ENCODE data around the gene ARHGAP45. TPM values are rescaled to one million over a fixed set of nuclear protein-coding genes. Genes with fewer than 3 reads are reported as not detected.

ARHGAP45 gene
- total RNA-seq, 1 donor from 2014 or later = 1.2 TPM

GRCh38 chr19:1098177-1099051 is 31.4 kb downstream of the ARHGAP45 start:
- FAIRE-seq (no peak), DNase-seq (ENCODE audit: low spot score in 2 of 2) (no peak)

GRCh38 chr19:1101337-1101698 is 34.4 kb downstream of the ARHGAP45 start:
- FAIRE-seq (no peak), DNase-seq (ENCODE audit: low spot score in 2 of 2) (no peak)

GRCh38 chr19:1102407-1103131 is 35.6 kb downstream of the ARHGAP45 start:
- FAIRE-seq = no peak
- DNase-seq (ENCODE audit: low spot score in 2 of 2) = no peak

GRCh38 chr19:1103132-1103707 is 36.3 kb downstream of the ARHGAP45 start:
- no peak for FAIRE-seq
- no peak for DNase-seq (ENCODE audit: low spot score in 2 of 2)

- peak; percentile 100 for DNase-seq (ENCODE audit: low spot score in 2 of 2)
- FAIRE-seq = peak; percentile 66
Observed at GRCh38 chr19:1103708-1104310, 36.8 kb downstream of the ARHGAP45 start, which contains the start of gene GPX4. GPX4 (plus strand) TSS chr19:1103994; CDS start chr19:1104044, 50 bp downstream.

GRCh38 chr19:1104311-1105007 is 37.5 kb downstream of the ARHGAP45 start:
- peak; percentile 91 to 93 for DNase-seq (ENCODE audit: low spot score in 2 of 2)
- no peak for FAIRE-seq

- peak; percentile 68 to 71 for DNase-seq (ENCODE audit: low spot score in 2 of 2)
Observed at GRCh38 chr19:1105008-1105872, 38.3 kb downstream of the ARHGAP45 start.

GRCh38 chr19:1105873-1106840 is 39.2 kb downstream of the ARHGAP45 start:
- DNase-seq (ENCODE audit: low spot score in 2 of 2) = no peak
- no peak for FAIRE-seq

More at GRCh38 chr19:1105008-1105872, 38.3 kb downstream of the ARHGAP45 start:
- FAIRE-seq = no peak

GRCh38 chr19:1106841-1107660 is 40.1 kb downstream of the ARHGAP45 start:
- FAIRE-seq (no peak), DNase-seq (ENCODE audit: low spot score in 2 of 2) (no peak)

- DNase-seq (ENCODE audit: low spot score in 2 of 2) (no peak), FAIRE-seq (no peak)
Observed at GRCh38 chr19:1107661-1108261, 40.8 kb downstream of the ARHGAP45 start.

- DNase-seq (ENCODE audit: low spot score in 2 of 2) (no peak), FAIRE-seq (no peak)
Observed at GRCh38 chr19:1108291-1109031, 41.5 kb downstream of the ARHGAP45 start.

- FAIRE-seq = no peak
- no peak for DNase-seq (ENCODE audit: low spot score in 2 of 2)
Observed at GRCh38 chr19:1109032-1109551, 42.1 kb downstream of the ARHGAP45 start.

- FAIRE-seq = no peak
- no peak for DNase-seq (ENCODE audit: low spot score in 2 of 2)
Observed at GRCh38 chr19:1109697-1110671, 43.0 kb downstream of the ARHGAP45 start.

- no peak for DNase-seq (ENCODE audit: low spot score in 2 of 2)
- FAIRE-seq = no peak
Observed at GRCh38 chr19:1110809-1111640, 44.1 kb downstream of the ARHGAP45 start.

All from frontal cortex (tissue), 4 donors.